ENCODE measurements around the gene SDHB. TPM values are rescaled to one million over a fixed set of nuclear protein-coding genes. Genes with fewer than 3 reads are reported as not detected.

SDHB gene
- total and polyA plus RNA-seq, 12 donors, result 102 to 486 (median 377) TPM

DNA sequence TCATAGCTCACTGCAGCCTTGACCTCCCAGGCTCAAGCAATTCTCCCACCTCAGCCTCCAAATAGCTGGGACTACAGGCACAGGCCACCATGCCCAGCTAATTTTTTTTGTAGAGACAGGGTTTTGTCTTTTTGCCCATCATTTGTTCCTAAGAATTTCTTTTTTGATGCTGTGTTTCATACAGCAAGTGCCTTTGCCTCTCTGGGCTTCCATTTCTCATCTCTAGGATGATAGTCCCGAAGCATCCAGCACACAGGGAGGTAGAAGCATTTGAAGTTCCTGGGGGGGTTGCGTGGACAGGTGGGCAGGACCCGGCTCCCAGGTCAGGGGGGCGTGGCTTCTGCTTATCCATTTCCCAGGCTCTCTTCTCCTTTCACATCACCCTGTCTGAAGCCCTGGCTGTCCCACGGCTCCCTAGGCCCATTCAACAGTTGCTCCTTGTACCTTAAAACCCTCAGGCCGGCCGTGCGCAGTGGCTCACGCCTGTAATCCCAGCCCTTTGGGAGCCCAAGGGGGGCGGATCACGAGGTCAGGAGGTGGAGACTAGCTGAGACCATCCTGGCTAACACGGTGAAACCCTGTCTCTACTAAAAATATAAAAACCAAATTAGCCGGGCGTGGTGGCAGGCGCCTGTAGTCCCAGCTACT is 45.5 kb downstream of the SDHB start:
- Histone ChIP-seq H3K9me3 (no peaks in the 10 kb centered on the region), H3K4me1 (peaks cover 7 to 43% (median 26%) of the 10 kb centered on the region in 9 donors), H3K27me3 (no peaks in the 10 kb centered on the region), H3K4me3 (no peak overlapping the region), H3K27ac (no peak overlapping the region), H3K36me3 (peaks cover 0 to 35% (median 10%) of the 10 kb centered on the region in 9 donors)
- no peak for ATAC-seq
- WGBS, 2 donors, result 93 to 94% methylated on average over 15 of the region's 15 CpGs
- intact Hi-C loops (cut with DNase I), result loop anchor here in 1 of 10 donors (5.0 kb wide), 1 partner anchor 1391 kb away; the partner anchor contains the start of gene DDI2
- DNase-seq, result no peak
- TF ChIP-seq, protein P1, sequence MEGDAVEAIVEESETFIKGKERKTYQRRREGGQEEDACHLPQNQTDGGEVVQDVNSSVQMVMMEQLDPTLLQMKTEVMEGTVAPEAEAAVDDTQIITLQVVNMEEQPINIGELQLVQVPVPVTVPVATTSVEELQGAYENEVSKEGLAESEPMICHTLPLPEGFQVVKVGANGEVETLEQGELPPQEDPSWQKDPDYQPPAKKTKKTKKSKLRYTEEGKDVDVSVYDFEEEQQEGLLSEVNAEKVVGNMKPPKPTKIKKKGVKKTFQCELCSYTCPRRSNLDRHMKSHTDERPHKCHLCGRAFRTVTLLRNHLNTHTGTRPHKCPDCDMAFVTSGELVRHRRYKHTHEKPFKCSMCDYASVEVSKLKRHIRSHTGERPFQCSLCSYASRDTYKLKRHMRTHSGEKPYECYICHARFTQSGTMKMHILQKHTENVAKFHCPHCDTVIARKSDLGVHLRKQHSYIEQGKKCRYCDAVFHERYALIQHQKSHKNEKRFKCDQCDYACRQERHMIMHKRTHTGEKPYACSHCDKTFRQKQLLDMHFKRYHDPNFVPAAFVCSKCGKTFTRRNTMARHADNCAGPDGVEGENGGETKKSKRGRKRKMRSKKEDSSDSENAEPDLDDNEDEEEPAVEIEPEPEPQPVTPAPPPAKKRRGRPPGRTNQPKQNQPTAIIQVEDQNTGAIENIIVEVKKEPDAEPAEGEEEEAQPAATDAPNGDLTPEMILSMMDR (IDR thresholded peaks at IDR 0.05), result no peak

DNA sequence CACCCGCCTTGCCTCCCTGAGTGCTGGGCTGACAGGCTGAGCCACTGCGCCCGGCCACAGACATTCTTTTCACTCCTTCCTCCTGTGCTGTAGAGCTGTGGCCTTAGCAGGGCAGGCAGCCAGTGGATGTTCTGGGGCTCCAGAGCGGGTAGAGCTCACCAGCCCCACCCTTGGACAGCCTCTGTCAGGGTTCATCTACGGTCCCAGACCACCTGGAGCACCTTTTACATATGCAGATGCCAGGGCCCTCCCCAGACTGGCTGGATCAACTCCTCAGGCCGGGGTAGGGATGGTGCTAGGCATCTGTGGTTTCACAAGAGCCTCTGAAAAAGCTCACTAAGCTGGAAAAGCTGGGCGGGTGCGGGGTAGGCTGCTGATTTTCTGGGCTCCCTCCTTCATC is 46.7 kb downstream of the SDHB start:
- DNase-seq, result no peak
- Histone ChIP-seq H3K4me3 (no peak overlapping the region), H3K9me3 (no peaks in the 10 kb centered on the region), H3K36me3 (peaks cover 0 to 47% (median 10%) of the 10 kb centered on the region in 9 donors), H3K27me3 (no peaks in the 10 kb centered on the region), H3K27ac (no peak overlapping the region), H3K4me1 (peaks cover 7 to 32% (median 24%) of the 10 kb centered on the region in 9 donors)
- 92% methylated on average over 8 of the region's 8 CpGs for WGBS, 2 donors
- TF ChIP-seq, protein P1 (IDR thresholded peaks at IDR 0.05), result no peak
- intact Hi-C loops (cut with DNase I), result loop anchor here in 1 of 10 donors (5.0 kb wide), 1 partner anchor 1390 kb away; the partner anchor contains the start of gene DDI2
- no peak for ATAC-seq

DNA sequence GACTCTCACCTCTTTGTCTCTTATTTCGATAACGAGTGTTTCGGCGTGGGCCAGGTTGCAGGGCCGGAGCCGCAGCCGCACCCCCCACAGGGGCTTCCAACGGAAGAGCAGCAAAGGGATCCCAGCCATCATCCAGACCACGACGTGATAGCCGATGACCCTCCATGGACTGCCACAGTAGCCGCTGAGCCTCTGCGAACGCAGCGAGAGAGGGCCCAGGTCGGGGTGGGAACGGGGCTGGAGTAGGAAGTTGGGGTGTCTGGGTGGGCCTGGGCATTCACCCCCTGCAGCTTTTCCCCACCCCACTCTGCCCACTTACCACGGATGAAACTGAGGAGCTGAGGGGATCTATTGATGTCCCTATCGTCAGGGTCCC is 48.5 kb downstream of the SDHB start:
- Histone ChIP-seq H3K4me3 (no peak overlapping the region), H3K27me3 (no peaks in the 10 kb centered on the region), H3K27ac (no peak overlapping the region), H3K36me3 (peaks cover 0 to 64% (median 10%) of the 10 kb centered on the region in 9 donors), H3K9me3 (no peaks in the 10 kb centered on the region), H3K4me1 (peaks cover 4 to 19% (median 11%) of the 10 kb centered on the region in 9 donors)
- no peak for ATAC-seq
- TF ChIP-seq, protein P1 (IDR thresholded peaks at IDR 0.05), result no peak
- WGBS, 2 donors, result 95 to 96% methylated on average over 19 of the region's 19 CpGs
- intact Hi-C loops (cut with DNase I), result loop anchor here in 1 of 10 donors (5.0 kb wide), 1 partner anchor 1388 kb away; the partner anchor contains the start of gene DDI2
- DNase-seq, result no peak

DNA sequence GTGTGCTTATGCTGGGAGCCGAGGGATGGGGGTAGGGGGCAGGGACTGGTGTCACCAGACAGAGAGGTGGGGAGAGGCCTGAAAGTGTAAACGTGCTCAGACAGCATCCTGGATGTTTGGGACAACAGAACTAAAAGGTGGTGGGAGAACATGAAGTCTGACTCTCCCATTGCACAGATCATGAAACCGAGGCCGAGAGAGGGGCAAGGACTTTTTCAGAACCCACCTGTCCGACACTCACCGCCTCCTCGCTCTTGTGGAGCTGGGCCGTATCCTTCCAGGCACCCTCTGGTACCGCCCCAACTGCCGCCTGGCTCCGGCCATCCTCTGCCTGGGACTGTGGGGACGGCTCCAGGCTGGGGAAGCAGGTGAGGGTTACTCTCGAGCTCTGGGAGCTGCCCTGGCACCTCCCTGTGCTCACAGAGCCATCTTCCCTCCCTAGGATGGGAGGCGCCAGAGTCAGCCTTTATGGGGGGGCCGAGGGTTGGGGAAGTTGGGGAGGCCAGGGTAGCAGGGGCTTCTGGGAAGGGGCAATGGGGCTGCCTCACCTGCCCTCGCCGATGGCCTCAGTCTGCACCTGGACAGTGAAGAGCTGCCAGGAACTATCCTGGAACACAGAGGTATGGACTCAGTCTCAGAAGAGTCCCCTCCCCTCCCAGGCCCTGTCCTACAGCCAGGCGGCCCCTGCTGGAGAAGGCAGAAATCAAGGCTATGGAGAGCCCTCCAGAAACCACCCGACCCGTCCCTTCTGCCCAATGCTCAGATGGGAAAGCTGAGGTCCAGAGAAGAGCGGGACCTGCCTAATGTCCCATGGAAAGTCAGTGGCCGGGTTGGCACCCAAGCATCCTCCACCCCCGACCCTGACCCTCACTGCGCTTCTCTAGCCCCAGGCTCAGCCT is 49.1 kb downstream of the SDHB start:
- intact Hi-C loops (cut with DNase I), result loop anchor here in 1 of 10 donors (5.0 kb wide), 1 partner anchor 1387 kb away; the partner anchor contains the start of gene DDI2
- no peak overlapping the region for H3K4me3 ChIP-seq
- no peak for ATAC-seq
- WGBS, 2 donors, result 94 to 95% methylated on average over 24 of the region's 24 CpGs
- no peaks in the 10 kb centered on the region for H3K27me3 ChIP-seq
- peaks cover under 1 to 13% (median 4%) of the 10 kb centered on the region in 9 donors for H3K4me1 ChIP-seq
- H3K9me3 ChIP-seq, result no peaks in the 10 kb centered on the region
- TF ChIP-seq, protein P1 (IDR thresholded peaks at IDR 0.05), result no peak
- peaks cover 0 to 71% (median 10%) of the 10 kb centered on the region in 9 donors for H3K36me3 ChIP-seq
- no peak for DNase-seq
- H3K27ac ChIP-seq, result no peak overlapping the region
